MM.1S (cell line): Measurements from ENCODE around the gene SHROOM3.

Experiments
- DNase-seq: peaks from one replicate; pipeline ENCODE4 v3.0.0-alpha.2; 2015
- H2AFZ ChIP-seq: fragments of 300-600 bp; sonication (generic); 2 replicates; pipeline ENCODE4 v1.6.0; 2016; ENCODE audit warnings: antibody characterized with exemption, low read length
- H3F3A ChIP-seq: fragments of 300-600 bp; sonication (generic); 2 replicates; pipeline ENCODE4 v1.6.1; 2016; ENCODE audit warnings: mild to moderate bottlenecking, antibody characterized with exemption, low read length, moderate library complexity, mixed read lengths; ENCODE audit not compliant: insufficient read depth
- H3K27ac ChIP-seq: fragments of 300-600 bp; sonication (generic); 2 replicates; pipeline ENCODE4 v1.5.1; 2016; ENCODE audit warnings: mild to moderate bottlenecking, low read length
- H3K27me3 ChIP-seq: fragments of 300-600 bp; sonication (generic); replicated peaks from 2 replicates; pipeline ENCODE4 v1.6.0; 2016; ENCODE audit warnings: low read length; ENCODE audit not compliant: insufficient read depth
- H3K36me3 ChIP-seq: fragments of 300-600 bp; sonication (generic); replicated peaks from 2 replicates; pipeline ENCODE4 v1.6.1; 2016; ENCODE audit warnings: mild to moderate bottlenecking, low read length, mixed read lengths; ENCODE audit not compliant: insufficient read depth
- H3K4me1 ChIP-seq: fragments of 300-600 bp; sonication (generic); 2 replicates; pipeline ENCODE4 v1.6.1; 2016; ENCODE audit warnings: low read length, mixed read lengths
- H3K4me2 ChIP-seq: fragments of 300-600 bp; sonication (generic); 2 replicates; pipeline ENCODE4 v1.6.0; 2016; ENCODE audit warnings: low read depth, low read length
- H3K4me3 ChIP-seq: fragments of 300-600 bp; sonication (generic); 2 replicates; pipeline ENCODE4 v1.5.1; 2016; ENCODE audit warnings: low read length, mixed read lengths
- H3K79me2 ChIP-seq: fragments of 300-600 bp; sonication (generic); 2 replicates; pipeline ENCODE4 v1.6.1; 2016; ENCODE audit warnings: mixed run types, low read length, mixed read lengths
- H3K9ac ChIP-seq: fragments of 300-600 bp; sonication (generic); 2 replicates; pipeline ENCODE4 v1.6.1; 2016; ENCODE audit warnings: low read length, mixed read lengths
- H3K9me2 ChIP-seq: fragments of 300-600 bp; sonication (generic); replicated peaks from 2 replicates; pipeline ENCODE4 v1.6.1; 2016; ENCODE audit warnings: mild to moderate bottlenecking, low read length, mixed read lengths; ENCODE audit not compliant: insufficient read depth
- H3K9me3 ChIP-seq: fragments of 300-600 bp; sonication (generic); replicated peaks from 2 replicates; pipeline ENCODE4 v1.6.1; 2016; ENCODE audit warnings: mild to moderate bottlenecking, low read length, mixed read lengths; ENCODE audit not compliant: insufficient read depth
- H4K20me1 ChIP-seq: fragments of 300-600 bp; sonication (generic); 2 replicates; pipeline ENCODE4 v1.6.1; 2016; ENCODE audit warnings: mild to moderate bottlenecking, low read length, moderate library complexity, mixed read lengths; ENCODE audit not compliant: insufficient read depth
- EZH2 ChIP-seq: fragments of 300-600 bp; sonication (generic); optimal IDR thresholded peaks from 2 replicates; pipeline ENCODE3; 2017; ENCODE audit warnings: low read depth, mild to moderate bottlenecking, antibody characterized with exemption, low read length, mixed read lengths
- EZH2phosphoT487 ChIP-seq: fragments of 300-600 bp; sonication (generic); IDR thresholded peaks from 2 replicates; pipeline ENCODE4 v1.6.1; 2018; ENCODE audit warnings: antibody characterized with exemption, low read length
- TF ChIP-seq, protein P1 (sequence below): fragments of 300-600 bp; sonication (generic); IDR thresholded peaks from 2 replicates; pipeline ENCODE4 v1.5.1; 2016; ENCODE audit warnings: antibody characterized with exemption, low read length, mixed read lengths

Gene SHROOM3

DNA sequence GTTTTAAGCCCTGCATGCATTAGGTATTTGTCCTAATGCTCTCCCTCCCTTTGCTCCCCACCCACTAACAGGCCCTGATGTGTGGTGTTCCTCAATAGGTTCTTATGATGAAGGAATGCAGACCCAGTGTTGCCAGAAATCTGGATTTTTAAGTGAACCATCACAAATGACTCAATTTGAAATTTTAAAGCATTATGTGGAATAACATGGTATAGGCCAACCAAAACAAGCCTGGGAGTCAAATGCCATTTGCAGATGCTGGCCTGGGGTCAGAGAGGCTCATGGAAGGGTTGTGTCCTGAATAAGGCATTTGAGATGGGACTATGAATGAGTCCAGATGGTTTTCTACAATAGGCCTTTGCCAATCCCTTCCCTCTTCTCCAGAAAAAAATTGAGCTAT lies 179.6 kb downstream of the SHROOM3 start:
- no peak overlapping the region for H3K4me3 ChIP-seq
- H4K20me1 ChIP-seq = no peaks in the 10 kb centered on the region
- H3K79me2 ChIP-seq = peaks cover 5% of the 10 kb centered on the region
- no peak overlapping the region for H3K9ac ChIP-seq
- H2AFZ ChIP-seq = no peak overlapping the region
- peaks cover 12% of the 10 kb centered on the region for H3K4me1 ChIP-seq
- no peak for DNase-seq
- H3K27me3 ChIP-seq = no peaks in the 10 kb centered on the region
- no peaks in the 10 kb centered on the region for H3F3A ChIP-seq
- H3K9me3 ChIP-seq = no peaks in the 10 kb centered on the region
- TF ChIP-seq EZH2 (no peak), EZH2phosphoT487 (no peak)
- TF ChIP-seq, protein P1, sequence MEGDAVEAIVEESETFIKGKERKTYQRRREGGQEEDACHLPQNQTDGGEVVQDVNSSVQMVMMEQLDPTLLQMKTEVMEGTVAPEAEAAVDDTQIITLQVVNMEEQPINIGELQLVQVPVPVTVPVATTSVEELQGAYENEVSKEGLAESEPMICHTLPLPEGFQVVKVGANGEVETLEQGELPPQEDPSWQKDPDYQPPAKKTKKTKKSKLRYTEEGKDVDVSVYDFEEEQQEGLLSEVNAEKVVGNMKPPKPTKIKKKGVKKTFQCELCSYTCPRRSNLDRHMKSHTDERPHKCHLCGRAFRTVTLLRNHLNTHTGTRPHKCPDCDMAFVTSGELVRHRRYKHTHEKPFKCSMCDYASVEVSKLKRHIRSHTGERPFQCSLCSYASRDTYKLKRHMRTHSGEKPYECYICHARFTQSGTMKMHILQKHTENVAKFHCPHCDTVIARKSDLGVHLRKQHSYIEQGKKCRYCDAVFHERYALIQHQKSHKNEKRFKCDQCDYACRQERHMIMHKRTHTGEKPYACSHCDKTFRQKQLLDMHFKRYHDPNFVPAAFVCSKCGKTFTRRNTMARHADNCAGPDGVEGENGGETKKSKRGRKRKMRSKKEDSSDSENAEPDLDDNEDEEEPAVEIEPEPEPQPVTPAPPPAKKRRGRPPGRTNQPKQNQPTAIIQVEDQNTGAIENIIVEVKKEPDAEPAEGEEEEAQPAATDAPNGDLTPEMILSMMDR = no peak
- no peaks in the 10 kb centered on the region for H3K9me2 ChIP-seq
- no peaks in the 10 kb centered on the region for H3K36me3 ChIP-seq
- H3K27ac ChIP-seq = no peak overlapping the region
- H3K4me2 ChIP-seq = no peak overlapping the region

DNA sequence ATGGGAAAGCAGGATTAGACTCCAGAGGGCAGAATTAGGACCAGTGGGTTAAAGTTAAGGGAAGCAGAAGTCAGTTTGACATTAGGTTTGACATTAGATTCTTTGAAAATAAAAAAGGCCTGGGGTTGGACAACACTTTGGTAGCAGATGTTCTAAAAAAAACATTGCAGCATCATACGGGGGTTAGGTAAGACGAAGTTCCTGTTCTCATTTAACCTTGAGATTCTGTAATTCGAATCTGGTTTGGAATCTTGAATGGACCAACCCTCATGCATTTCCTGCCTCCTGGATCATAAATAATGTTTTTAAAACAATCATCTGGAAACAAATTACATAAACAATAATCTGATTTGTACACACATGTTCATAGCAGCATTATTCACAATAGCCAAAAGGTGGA lies 181.0 kb downstream of the SHROOM3 start:
- H4K20me1 ChIP-seq = no peaks in the 10 kb centered on the region
- peaks cover 9% of the 10 kb centered on the region for H3K4me1 ChIP-seq
- H3K79me2 ChIP-seq = no peaks in the 10 kb centered on the region
- H3K9ac ChIP-seq = no peak overlapping the region
- H3K4me2 ChIP-seq = no peak overlapping the region
- no peaks in the 10 kb centered on the region for H3K9me3 ChIP-seq
- no peaks in the 10 kb centered on the region for H3K27me3 ChIP-seq
- H3K4me3 ChIP-seq = no peak overlapping the region
- no peaks in the 10 kb centered on the region for H3K36me3 ChIP-seq
- H2AFZ ChIP-seq = no peak overlapping the region
- no peak for DNase-seq
- no peak overlapping the region for H3K27ac ChIP-seq
- TF ChIP-seq, protein P1 = no peak
- TF ChIP-seq EZH2phosphoT487 = no peak
- TF ChIP-seq EZH2 = no peak
- no peaks in the 10 kb centered on the region for H3K9me2 ChIP-seq
- peaks cover 7% of the 10 kb centered on the region; the same call in 1 of the 2 replicates for H3F3A ChIP-seq

DNA sequence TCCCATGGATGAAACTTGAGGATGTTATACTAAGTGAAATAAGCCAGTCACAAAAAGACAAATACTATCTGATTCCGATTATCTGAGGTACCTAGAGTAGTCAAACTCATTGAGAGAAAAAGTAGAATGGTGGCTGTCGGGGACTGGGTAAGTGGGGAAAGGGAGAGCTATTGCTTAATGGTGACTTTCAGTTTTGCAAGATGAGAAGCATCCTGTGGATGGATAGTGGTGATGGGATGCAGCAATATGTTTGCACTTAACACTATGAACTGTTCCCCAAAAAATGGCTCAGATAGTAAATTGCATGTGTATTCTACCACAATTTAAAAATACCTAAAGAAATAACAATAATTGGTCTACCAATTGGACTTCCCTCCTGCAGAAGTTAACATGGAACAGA lies 181.5 kb downstream of the SHROOM3 start:
- Histone ChIP-seq H3K4me2 (no peak overlapping the region), H3K27ac (no peak overlapping the region), H3F3A (peaks cover 9% of the 10 kb centered on the region; the same call in 1 of the 2 replicates), H3K9ac (no peak overlapping the region), H3K4me1 (peaks cover 14% of the 10 kb centered on the region), H3K27me3 (no peaks in the 10 kb centered on the region), H3K79me2 (no peaks in the 10 kb centered on the region), H2AFZ (no peak overlapping the region), H3K4me3 (no peak overlapping the region), H3K9me2 (no peaks in the 10 kb centered on the region), H3K9me3 (no peaks in the 10 kb centered on the region), H4K20me1 (no peaks in the 10 kb centered on the region), H3K36me3 (no peaks in the 10 kb centered on the region)
- no peak for DNase-seq
- TF ChIP-seq EZH2 (no peak), EZH2phosphoT487 (no peak)
- TF ChIP-seq, protein P1 = no peak
